Cardiac fibroblast (primary cell): ENCODE measurements around the gene UBAC1.
"Not testable (repeated sequence)": the region's sequence is repeated elsewhere in the genome, so short reads cannot be mapped to it uniquely, and the experiment has no call there.

Experiments
- DNase-seq, 2 donors: peaks; one replicate each; pipeline versions ENCODE4 v3.0.0 to v3.0.0-alpha.2; 2010; ENCODE audit warnings: low read depth in 2 of 2
- H3K4me3 ChIP-seq, 2 donors: replicated peaks in 1 of 2; 1 replicate in 1 of 2; 2 replicates in 1 of 2; pipeline ENCODE4 v1.5.1; 2011; ENCODE audit warnings: low read depth in 2 of 2, low read length in 2 of 2, mild to moderate bottlenecking in 2 of 2, moderate library complexity in 1 of 2
- TF ChIP-seq, protein P1 (sequence below): IDR thresholded peaks from one replicate; pipeline ENCODE4 v1.5.1; 2011; ENCODE audit warnings: low read depth, mild to moderate bottlenecking, low read length, inconsistent platforms

Gene UBAC1

DNA sequence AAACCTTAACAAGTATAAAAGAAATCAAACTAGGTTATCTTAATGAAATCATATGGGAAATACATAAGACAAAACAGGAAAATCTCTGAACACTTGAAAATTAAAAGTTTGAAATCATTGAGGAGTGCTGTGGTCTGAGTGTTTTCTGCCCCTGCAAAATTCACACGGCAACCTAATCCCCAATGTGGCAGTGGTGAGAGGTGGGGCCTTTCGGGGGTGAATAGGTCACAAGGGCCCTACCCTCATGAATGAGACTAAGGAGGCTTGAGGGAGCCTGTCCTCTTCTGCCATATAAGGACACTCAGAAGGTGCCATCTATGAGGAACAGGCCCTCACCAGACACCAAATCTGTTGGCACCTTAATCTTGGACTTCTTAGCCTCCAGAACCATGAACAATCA, 64.5 kb downstream of the UBAC1 start:
- TF ChIP-seq, protein P1, sequence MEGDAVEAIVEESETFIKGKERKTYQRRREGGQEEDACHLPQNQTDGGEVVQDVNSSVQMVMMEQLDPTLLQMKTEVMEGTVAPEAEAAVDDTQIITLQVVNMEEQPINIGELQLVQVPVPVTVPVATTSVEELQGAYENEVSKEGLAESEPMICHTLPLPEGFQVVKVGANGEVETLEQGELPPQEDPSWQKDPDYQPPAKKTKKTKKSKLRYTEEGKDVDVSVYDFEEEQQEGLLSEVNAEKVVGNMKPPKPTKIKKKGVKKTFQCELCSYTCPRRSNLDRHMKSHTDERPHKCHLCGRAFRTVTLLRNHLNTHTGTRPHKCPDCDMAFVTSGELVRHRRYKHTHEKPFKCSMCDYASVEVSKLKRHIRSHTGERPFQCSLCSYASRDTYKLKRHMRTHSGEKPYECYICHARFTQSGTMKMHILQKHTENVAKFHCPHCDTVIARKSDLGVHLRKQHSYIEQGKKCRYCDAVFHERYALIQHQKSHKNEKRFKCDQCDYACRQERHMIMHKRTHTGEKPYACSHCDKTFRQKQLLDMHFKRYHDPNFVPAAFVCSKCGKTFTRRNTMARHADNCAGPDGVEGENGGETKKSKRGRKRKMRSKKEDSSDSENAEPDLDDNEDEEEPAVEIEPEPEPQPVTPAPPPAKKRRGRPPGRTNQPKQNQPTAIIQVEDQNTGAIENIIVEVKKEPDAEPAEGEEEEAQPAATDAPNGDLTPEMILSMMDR = no peak
- no peak overlapping the region for H3K4me3 ChIP-seq

DNA sequence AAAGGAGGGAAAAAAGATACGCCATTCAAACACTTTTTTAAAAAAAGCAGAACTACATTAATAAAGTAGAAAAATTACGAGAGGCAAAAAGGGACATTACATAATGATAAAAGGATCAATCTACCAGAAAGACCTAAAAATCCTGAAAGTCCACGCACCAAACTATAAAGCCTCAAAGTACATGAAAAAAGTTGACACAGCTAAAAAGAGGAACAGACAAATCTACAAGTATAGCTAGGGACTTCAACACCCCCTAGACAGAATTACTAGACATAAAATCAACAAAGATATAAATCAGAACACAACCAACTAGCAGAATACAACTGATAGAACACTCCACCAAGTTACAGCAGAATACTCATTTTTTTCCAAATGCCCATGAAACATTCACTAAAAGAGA, 65.0 kb downstream of the UBAC1 start:
- H3K4me3 ChIP-seq = no peak overlapping the region
- TF ChIP-seq, protein P1 = no peak
- DNase-seq = no peak

More for the DNA sequence above, 64.5 kb downstream of the UBAC1 start:
- no peak for DNase-seq

DNA sequence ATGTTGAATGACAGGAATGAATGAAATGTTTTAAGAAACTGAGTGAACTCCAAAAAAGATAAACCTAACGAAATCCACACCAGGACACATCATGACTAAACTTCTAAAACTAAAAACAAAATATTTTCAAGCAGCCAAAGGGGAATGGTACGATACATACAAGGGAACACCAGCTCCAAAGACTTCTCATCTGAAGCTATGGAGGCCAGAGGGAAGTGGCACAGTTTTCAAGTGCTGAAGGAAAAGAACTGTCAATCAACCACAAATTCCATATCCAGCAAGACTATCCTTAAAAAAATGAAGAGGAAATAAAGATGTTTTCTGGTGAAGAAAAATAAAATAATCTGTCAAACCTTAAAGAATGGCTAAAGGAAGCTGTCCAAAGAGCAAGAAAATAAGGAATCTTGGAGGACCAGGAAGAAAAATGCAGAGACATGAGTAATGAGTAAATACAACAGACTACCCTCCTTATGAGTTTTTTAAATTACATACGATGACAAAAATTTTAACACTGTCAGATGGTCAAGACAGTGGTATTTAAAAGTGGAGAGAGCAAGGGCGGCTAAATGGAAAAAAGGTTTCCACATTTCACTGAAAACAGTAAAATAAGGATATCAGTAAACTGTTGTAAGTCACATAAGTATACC, 65.8 kb downstream of the UBAC1 start:
- TF ChIP-seq, protein P1 = no peak
- DNase-seq = no peak
- no peak overlapping the region for H3K4me3 ChIP-seq

DNA sequence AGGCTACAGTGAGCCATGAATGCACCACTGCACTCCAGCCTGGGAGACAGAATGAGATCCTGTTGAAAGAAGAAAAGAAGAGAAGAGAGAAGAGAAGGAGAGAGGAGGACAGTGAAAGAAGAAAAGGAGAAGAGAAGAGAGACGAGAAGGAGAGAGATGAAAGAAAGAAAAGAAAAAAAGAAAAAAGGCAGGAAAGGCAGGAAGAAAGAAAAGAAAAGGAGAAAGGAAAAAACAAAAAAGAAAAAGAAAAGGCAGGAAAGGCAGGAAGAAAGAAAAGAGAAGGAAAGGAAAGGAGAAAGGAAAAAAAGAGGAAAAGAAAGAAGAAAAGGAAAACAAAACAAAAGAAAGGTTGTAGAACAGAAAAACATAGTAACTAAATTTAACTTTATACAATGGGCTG, 68.1 kb downstream of the UBAC1 start:
- TF ChIP-seq, protein P1 = no peak
- DNase-seq = no peak

DNA sequence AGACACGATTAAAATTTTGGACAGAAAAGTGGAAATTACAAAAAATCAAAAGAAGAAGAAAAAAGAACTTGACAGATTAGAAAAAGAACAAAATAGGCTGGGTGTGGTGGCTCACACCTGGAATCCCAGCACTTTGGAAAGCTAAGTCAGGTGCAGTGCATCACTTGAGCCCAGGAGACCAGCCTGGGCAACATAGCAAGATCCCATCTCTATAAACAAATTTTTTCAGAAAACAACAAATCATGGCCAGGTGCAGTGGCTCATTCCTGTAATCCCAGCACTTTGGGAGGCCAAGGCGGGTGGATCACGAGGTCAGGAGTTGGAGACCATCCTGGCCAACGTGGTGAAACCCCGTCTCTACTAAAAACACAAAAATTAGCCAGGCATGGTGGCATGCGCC, 68.8 kb downstream of the UBAC1 start:
- H3K4me3 ChIP-seq = not testable (repeated sequence)

More for the DNA sequence above, 68.1 kb downstream of the UBAC1 start:
- H3K4me3 ChIP-seq = no peak overlapping the region

DNA sequence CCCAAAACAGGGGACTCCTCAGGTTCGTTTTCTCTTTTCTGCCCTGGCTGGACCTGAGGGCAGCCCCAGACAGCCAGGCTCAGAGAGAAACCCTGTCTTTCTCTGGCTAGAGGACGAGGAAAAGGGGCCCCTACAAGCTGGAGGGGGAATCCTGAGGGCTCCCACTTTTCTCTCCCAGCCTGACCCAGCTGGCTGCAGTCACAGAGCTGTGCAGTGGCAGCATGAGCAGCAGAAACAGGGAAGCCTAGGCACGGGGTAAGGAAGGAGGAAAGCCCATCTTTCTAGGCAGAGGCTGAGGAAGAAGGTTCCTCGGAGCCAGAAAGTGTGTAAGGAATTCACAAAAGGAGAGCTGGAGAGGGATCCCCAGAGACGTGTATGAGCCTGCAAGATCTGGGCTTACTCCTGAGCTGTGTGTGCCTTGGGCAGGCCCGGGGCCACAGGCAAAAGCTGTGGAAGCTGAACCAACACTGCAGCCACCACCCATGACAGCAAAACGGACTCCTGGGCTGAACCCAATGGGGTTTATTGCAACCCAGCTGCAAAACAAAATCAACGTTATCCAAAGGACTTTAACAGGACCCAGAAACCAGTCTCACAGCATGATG, 70.0 kb downstream of the UBAC1 start:
- TF ChIP-seq, protein P1 = no peak
- H3K4me3 ChIP-seq = no peak overlapping the region
- no peak for DNase-seq

More for the DNA sequence above, 68.8 kb downstream of the UBAC1 start:
- not testable (repeated sequence) for DNase-seq

DNA sequence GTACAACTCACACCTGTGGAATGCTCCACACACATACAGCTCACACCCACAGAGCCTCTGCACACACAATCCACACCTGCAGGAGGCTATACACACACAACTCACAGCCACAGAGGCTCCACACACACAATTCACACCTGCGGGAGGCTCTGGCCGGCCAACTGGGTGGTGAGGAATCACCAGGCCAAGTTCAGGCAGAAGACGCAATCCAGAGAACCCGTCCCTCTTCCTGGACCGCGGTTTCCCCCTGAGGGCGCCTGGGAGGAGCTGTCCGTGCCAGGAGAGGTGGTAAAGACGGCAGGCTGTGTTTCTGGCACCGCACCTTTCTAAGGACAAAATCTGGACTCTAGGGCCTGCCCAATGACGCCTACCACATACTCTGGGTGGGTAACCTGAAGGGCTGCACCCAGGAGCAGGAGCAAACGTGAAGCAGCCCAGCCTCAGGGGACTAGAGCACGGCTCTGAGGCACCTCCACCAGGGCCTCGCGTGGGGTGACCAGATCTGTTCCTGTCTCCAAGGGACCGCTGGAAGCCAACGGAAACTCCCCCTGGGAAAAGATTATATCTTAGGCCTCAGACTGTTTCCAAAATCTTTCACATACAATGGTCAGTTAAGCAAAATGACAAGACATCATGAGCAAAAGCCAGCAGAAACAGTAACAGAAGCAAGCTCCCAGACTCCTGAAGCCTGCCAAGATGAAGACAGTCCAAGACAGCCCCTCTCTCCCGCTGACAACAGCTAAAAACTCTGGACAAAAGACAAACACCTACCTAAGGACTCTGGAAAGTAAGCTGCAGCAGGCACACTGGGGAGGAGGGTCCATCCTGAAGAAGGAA, 70.8 kb downstream of the UBAC1 start:
- TF ChIP-seq, protein P1 = no peak
- H3K4me3 ChIP-seq = no peak overlapping the region
- DNase-seq = no peak
